Neural progenitor cell (in vitro differentiated cells): ENCODE data around the gene OR10S1. TPM values are rescaled to one million over a fixed set of nuclear protein-coding genes. Genes with fewer than 3 reads are reported as not detected.

ENCODE experiments used
- DNase-seq: peaks from one replicate; pipeline ENCODE4 v3.0.0-alpha.2; 2016; ENCODE audit warnings: low spot score
- H2AFZ ChIP-seq: fragments of 200-600 bp; sonication (generic); replicated peaks from 2 replicates; pipeline ENCODE4 v1.6.1; 2016; ENCODE audit warnings: antibody characterized with exemption
- H3F3A ChIP-seq: fragments of 200-600 bp; sonication (generic); 2 replicates; pipeline ENCODE4 v1.6.1; 2016; ENCODE audit warnings: antibody characterized with exemption, low read depth
- H3K27ac ChIP-seq: fragments of 200-600 bp; sonication (generic); 2 replicates; pipeline ENCODE4 v1.5.1; 2016; ENCODE audit warnings: mild to moderate bottlenecking
- H3K27me3 ChIP-seq: fragments of 200-600 bp; sonication (generic); 2 replicates; pipeline ENCODE4 v1.6.1; 2016; ENCODE audit warnings: mild to moderate bottlenecking, moderate library complexity
- H3K36me3 ChIP-seq: fragments of 200-600 bp; sonication (generic); 2 replicates; pipeline ENCODE4 v1.5.1; 2016
- H3K4me1 ChIP-seq: fragments of 200-600 bp; sonication (generic); 2 replicates; pipeline ENCODE4 v1.6.1; 2016; ENCODE audit warnings: mixed run types
- H3K4me2 ChIP-seq: fragments of 200-600 bp; sonication (generic); 2 replicates; pipeline ENCODE4 v1.6.1; 2016
- H3K4me3 ChIP-seq: fragments of 200-600 bp; sonication (generic); 2 replicates; pipeline ENCODE4 v1.5.1; 2016
- H3K79me2 ChIP-seq: fragments of 200-600 bp; sonication (generic); 2 replicates; pipeline ENCODE4 v1.6.1; 2016; ENCODE audit warnings: low read depth
- H3K9ac ChIP-seq: fragments of 200-600 bp; sonication (generic); 2 replicates; pipeline ENCODE4 v1.6.1; 2016
- H3K9me3 ChIP-seq: fragments of 200-600 bp; sonication (generic); 2 replicates; pipeline ENCODE4 v1.5.1; 2016; ENCODE audit warnings: low read depth
- H4K20me1 ChIP-seq: fragments of 200-600 bp; sonication (generic); 2 replicates; pipeline ENCODE4 v1.6.1; 2016; ENCODE audit warnings: low read depth
- H3K27ac Mint-ChIP-seq: 3 replicates; pipeline ENCODE4 v1.8.0; 2021; ENCODE audit warnings: mixed read lengths
- H3K27me3 Mint-ChIP-seq: 2 replicates; pipeline ENCODE4 v1.8.0; 2022; ENCODE audit warnings: low read depth, mild to moderate bottlenecking, inconsistent platforms, moderate library complexity, mixed read lengths; ENCODE audit not compliant: insufficient read depth
- H3K36me3 Mint-ChIP-seq: 3 replicates; pipeline ENCODE4 v1.8.0; 2021; ENCODE audit warnings: mixed read lengths
- H3K4me1 Mint-ChIP-seq: 3 replicates; pipeline ENCODE4 v1.8.0; 2021; ENCODE audit warnings: mixed read lengths
- H3K4me3 Mint-ChIP-seq: 3 replicates; pipeline ENCODE4 v1.8.0; 2021; ENCODE audit warnings: mild to moderate bottlenecking, moderate library complexity, mixed read lengths
- H3K9me3 Mint-ChIP-seq: 3 replicates; pipeline ENCODE4 v1.8.0; 2020; ENCODE audit warnings: mixed read lengths
- EZH2 ChIP-seq: fragments of 200-600 bp; sonication (generic); IDR thresholded peaks from 2 replicates; pipeline ENCODE4 v1.6.1; 2017; ENCODE audit warnings: antibody characterized with exemption, mild to moderate bottlenecking, moderate library complexity
- EZH2phosphoT487 ChIP-seq: fragments of 200-600 bp; sonication (generic); IDR thresholded peaks from 2 replicates; pipeline ENCODE4 v1.6.1; 2017; ENCODE audit warnings: antibody characterized with exemption
- total RNA-seq: library from RNA; depleted of rRNA; stranded (reverse); fragments of >200 nt; gene quantifications from 2 replicates; pipeline ENCODE4 v1.2.3, GENCODE V29; 2015; ENCODE audit warnings: low replicate concordance
- TF ChIP-seq, protein P1 (sequence below): fragments of 200-600 bp; sonication (generic); IDR thresholded peaks from 2 replicates; pipeline ENCODE4 v1.5.1; 2017; ENCODE audit warnings: antibody characterized with exemption, mild to moderate bottlenecking

OR10S1 gene
- total RNA-seq, 1 donor from 2014 or later = not detected

DNA sequence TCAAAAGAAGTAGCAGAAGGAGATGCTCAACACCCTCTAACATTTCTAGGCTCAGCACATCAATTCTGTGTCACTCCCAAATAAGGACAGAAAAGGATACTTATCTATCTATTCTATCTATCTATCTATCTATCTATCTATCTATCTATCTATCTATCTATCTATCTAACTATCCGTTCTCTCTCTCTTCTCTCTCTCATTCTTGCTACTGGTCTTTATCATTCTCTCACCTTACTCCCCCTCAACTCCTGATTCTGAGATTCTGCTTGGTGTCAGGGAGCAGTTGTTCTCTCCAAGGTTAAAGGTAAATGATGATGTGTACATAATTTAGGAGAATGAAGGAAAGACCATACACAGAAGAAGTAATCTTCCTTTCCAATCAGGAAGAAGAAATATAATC, 17.5 kb upstream of the OR10S1 start, which contains the start of gene OR10G6:
Gene OR10G6, minus strand, starts transcription at position 43 of the 400 bp plus-strand sequence. Its CDS starts 0 bp downstream, at position 43.
- no peaks in the 10 kb centered on the region for H3K79me2 ChIP-seq
- TF ChIP-seq, protein P1, sequence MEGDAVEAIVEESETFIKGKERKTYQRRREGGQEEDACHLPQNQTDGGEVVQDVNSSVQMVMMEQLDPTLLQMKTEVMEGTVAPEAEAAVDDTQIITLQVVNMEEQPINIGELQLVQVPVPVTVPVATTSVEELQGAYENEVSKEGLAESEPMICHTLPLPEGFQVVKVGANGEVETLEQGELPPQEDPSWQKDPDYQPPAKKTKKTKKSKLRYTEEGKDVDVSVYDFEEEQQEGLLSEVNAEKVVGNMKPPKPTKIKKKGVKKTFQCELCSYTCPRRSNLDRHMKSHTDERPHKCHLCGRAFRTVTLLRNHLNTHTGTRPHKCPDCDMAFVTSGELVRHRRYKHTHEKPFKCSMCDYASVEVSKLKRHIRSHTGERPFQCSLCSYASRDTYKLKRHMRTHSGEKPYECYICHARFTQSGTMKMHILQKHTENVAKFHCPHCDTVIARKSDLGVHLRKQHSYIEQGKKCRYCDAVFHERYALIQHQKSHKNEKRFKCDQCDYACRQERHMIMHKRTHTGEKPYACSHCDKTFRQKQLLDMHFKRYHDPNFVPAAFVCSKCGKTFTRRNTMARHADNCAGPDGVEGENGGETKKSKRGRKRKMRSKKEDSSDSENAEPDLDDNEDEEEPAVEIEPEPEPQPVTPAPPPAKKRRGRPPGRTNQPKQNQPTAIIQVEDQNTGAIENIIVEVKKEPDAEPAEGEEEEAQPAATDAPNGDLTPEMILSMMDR = no peak
- TF ChIP-seq EZH2phosphoT487 = no peak
- no peak for TF ChIP-seq EZH2
- no peak within 1 kb of the TSS for H3K4me3 ChIP-seq
- H3K4me1 ChIP-seq = no peaks in the 10 kb centered on the region
- H4K20me1 ChIP-seq = no peaks in the 10 kb centered on the region
- no peak within 1 kb of the TSS for H3K27ac ChIP-seq
- no peaks in the 10 kb centered on the region for H3K36me3 ChIP-seq
- no peak within 1 kb of the TSS for H2AFZ ChIP-seq
- Mint-ChIP-seq H3K27ac (no peak within 1 kb of the TSS), H3K36me3 (no peaks in the 10 kb centered on the region), H3K4me3 (no peak within 1 kb of the TSS), H3K9me3 (no peaks in the 10 kb centered on the region), H3K4me1 (no peaks in the 10 kb centered on the region), H3K27me3 (no peaks in the 10 kb centered on the region)
- H3K4me2 ChIP-seq = no peak within 1 kb of the TSS
- H3K9me3 ChIP-seq = no peaks in the 10 kb centered on the region
- no peaks in the 10 kb centered on the region for H3F3A ChIP-seq
- H3K9ac ChIP-seq = no peak within 1 kb of the TSS
- no peaks in the 10 kb centered on the region for H3K27me3 ChIP-seq
- no peak for DNase-seq

DNA sequence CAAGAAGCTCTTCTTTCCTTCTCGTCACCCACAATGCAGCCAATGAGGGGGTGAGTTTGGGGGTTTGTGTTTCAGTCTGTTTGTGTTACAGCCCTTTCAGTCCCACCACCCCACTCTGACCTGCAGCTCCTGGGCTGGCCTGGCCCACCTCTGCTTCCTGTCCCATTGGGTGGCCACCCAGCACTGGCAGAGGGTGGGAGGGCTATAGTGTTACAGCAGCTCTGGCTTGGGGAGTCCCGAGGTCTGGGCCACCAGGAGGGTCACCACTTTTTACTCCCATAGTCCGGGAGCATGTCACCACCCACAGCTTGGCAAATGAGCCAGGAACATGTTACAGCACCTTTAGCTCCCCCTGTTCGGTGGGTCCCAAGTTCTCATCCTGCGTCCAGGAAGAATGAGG, 1.7 kb upstream of the OR10S1 start:
- peaks cover 5% of the 10 kb centered on the region for H3K4me1 Mint-ChIP-seq
- no peak for DNase-seq
- peaks cover 3% of the 10 kb centered on the region for H3K9me3 Mint-ChIP-seq
- no peak overlapping the region for H3K4me3 ChIP-seq
- no peak overlapping the region for H3K4me3 Mint-ChIP-seq
- no peak overlapping the region for H2AFZ ChIP-seq
- H3K79me2 ChIP-seq = no peaks in the 10 kb centered on the region
- peaks cover 20% of the 10 kb centered on the region for H3K4me1 ChIP-seq
- H4K20me1 ChIP-seq = no peaks in the 10 kb centered on the region
- H3K27ac Mint-ChIP-seq = no peak overlapping the region
- H3K36me3 ChIP-seq = no peaks in the 10 kb centered on the region
- no peaks in the 10 kb centered on the region for H3K36me3 Mint-ChIP-seq
- TF ChIP-seq, protein P1 = no peak
- TF ChIP-seq EZH2 (no peak), EZH2phosphoT487 (no peak)
- H3K27me3 Mint-ChIP-seq = peaks cover 3% of the 10 kb centered on the region
- H3K4me2 ChIP-seq = no peak overlapping the region
- H3K27ac ChIP-seq = no peak overlapping the region
- H3F3A ChIP-seq = peaks cover 7% of the 10 kb centered on the region
- H3K9ac ChIP-seq = no peak overlapping the region
- peaks cover 5% of the 10 kb centered on the region for H3K9me3 ChIP-seq
- no peaks in the 10 kb centered on the region for H3K27me3 ChIP-seq

DNA sequence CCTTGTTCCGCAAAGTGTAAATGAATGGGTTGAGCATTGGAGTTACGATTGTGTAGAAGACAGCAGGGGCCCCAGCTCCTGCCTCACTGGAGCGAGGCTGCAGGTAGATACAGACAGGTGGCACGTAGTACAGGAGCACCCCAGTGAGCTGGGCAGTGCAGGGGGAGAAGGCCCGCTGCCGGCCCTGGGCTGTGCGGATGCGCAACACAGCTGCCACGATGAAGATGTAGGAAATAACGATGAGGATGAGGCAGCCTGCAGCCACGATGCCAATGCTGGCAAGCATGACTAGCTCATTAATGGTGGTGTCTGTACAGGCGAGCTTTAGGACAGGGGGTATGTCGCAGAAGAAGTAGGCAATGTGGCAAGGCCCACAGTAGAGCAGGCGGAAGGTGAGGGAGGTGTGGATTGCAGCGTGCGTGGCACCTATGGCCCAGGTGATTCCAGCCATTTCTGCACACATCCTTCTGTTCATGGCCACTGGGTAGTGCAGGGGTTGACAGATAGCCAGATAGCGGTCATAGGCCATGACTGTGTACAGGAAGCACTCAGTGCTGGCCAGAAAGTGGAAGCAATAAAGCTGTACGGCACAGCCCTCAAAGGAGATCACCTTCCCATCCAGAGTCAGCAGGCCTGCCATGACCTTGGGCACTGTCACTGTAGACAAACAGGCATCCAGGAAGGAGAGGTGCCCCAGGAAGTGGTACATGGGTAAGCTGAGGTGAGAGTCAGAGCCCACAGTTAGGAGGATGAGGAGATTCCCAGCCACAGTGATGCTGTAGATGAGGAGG, 616 bp downstream of the OR10S1 start:
- peaks cover 20% of the 10 kb centered on the region for H3K4me1 ChIP-seq
- H3K27ac ChIP-seq = no peak overlapping the region
- no peaks in the 10 kb centered on the region for H3K9me3 ChIP-seq
- Mint-ChIP-seq H3K27me3 (peaks cover 5% of the 10 kb centered on the region), H3K4me3 (no peak overlapping the region), H3K9me3 (peaks cover 3% of the 10 kb centered on the region), H3K27ac (no peak overlapping the region), H3K4me1 (peaks cover 5% of the 10 kb centered on the region), H3K36me3 (no peaks in the 10 kb centered on the region)
- H3K4me2 ChIP-seq = no peak overlapping the region
- no peak for DNase-seq
- H3K9ac ChIP-seq = no peak overlapping the region
- no peak overlapping the region for H3K4me3 ChIP-seq
- no peaks in the 10 kb centered on the region for H3K79me2 ChIP-seq
- no peaks in the 10 kb centered on the region for H3K27me3 ChIP-seq
- no peaks in the 10 kb centered on the region for H3K36me3 ChIP-seq
- peaks cover 7% of the 10 kb centered on the region for H3F3A ChIP-seq
- no peaks in the 10 kb centered on the region for H4K20me1 ChIP-seq
- H2AFZ ChIP-seq = no peak overlapping the region
- TF ChIP-seq EZH2 (no peak), EZH2phosphoT487 (no peak)
- TF ChIP-seq, protein P1 = no peak
